K562 treated with DMSO at 1 percent for 48 hours (cell line): ENCODE measurements around the gene TAS2R10. TPM values are rescaled to one million over a fixed set of nuclear protein-coding genes. Genes with fewer than 3 reads are reported as not detected.

Experiments used
- total RNA-seq: library from RNA; unstranded; fragments of 300-600 nt; gene quantifications from 2 replicates; pipeline ENCODE4 v1.2.3, GENCODE V29; 2022; ENCODE audit warnings: low replicate concordance; ENCODE audit errors: extremely low read depth

Gene TAS2R10
- not detected in 2 replicates for total RNA-seq

GRCh38 chr12:10826258-10826657 lies at the start of gene TAS2R10:
Gene TAS2R10, minus strand, starts transcription at chr12:10826358. Its CDS starts 89 bp downstream, at chr12:10826269.

GRCh38 chr12:10849425-10849878 lies 23.3 kb upstream of the TAS2R10 start, which contains the start of gene PRR4:
Gene PRR4, minus strand, starts transcription at chr12:10849475. Its CDS starts 38 bp downstream, at chr12:10849437.

GRCh38 chr12:10810068-10810467 lies 16.1 kb downstream of the TAS2R10 start, which contains the start of gene TAS2R9:
Gene TAS2R9, minus strand, starts transcription at chr12:10810168. Its CDS starts 93 bp downstream, at chr12:10810075.

GRCh38 chr12:10807186-10807585 lies 19.0 kb downstream of the TAS2R10 start, which contains the start of gene TAS2R8:
Gene TAS2R8, minus strand, starts transcription at chr12:10807286. Its CDS starts 306 bp downstream, at chr12:10806980.

GRCh38 chr12:10802587-10802986 lies 23.6 kb downstream of the TAS2R10 start, which contains the start of gene TAS2R7:
Gene TAS2R7, minus strand, starts transcription at chr12:10802627. Its CDS starts 57 bp downstream, at chr12:10802570.

Other genes with a start within 250 kb of the TAS2R10 start
- not detected in 2 replicates for gene MAGOHB, start 212.7 kb downstream of the TAS2R10 start, total RNA-seq
- gene STYK1, start 152.3 kb downstream of the TAS2R10 start, total RNA-seq = not detected in 2 replicates
- not detected in 2 replicates for gene YBX3, start 103.0 kb downstream of the TAS2R10 start, total RNA-seq
- not detected in 2 replicates for gene TAS2R7, start 23.7 kb downstream of the TAS2R10 start, total RNA-seq
- not detected in 2 replicates for gene TAS2R8, start 19.1 kb downstream of the TAS2R10 start, total RNA-seq
- not detected in 2 replicates for gene TAS2R9, start 16.2 kb downstream of the TAS2R10 start, total RNA-seq
- not detected in 2 replicates for gene PRR4, start 23.1 kb upstream of the TAS2R10 start, total RNA-seq
- gene PRH1, start 57.9 kb upstream of the TAS2R10 start, total RNA-seq = not detected in 2 replicates
- not detected in 2 replicates for gene TAS2R13, start 83.2 kb upstream of the TAS2R10 start, total RNA-seq
- gene PRH2, start 102.9 kb upstream of the TAS2R10 start, total RNA-seq = not detected in 2 replicates
- gene TAS2R14, start 112.9 kb upstream of the TAS2R10 start, total RNA-seq = not detected in 2 replicates
- gene TAS2R50, start 160.6 kb upstream of the TAS2R10 start, total RNA-seq = not detected in 2 replicates
- gene TAS2R20, start 171.9 kb upstream of the TAS2R10 start, total RNA-seq = not detected in 2 replicates
- not detected in 2 replicates for gene TAS2R19, start 196.3 kb upstream of the TAS2R10 start, total RNA-seq
- gene TAS2R31, start 205.0 kb upstream of the TAS2R10 start, total RNA-seq = not detected in 2 replicates
- not detected in 2 replicates for gene TAS2R46, start 235.9 kb upstream of the TAS2R10 start, total RNA-seq